Upper lobe of right lung (tissue), 1 donor: Measurements from ENCODE around the gene MID1IP1. TPM values are rescaled to one million over a fixed set of nuclear protein-coding genes. Genes with fewer than 3 reads are reported as not detected.

Experiments used
- ATAC-seq: fragments of 200-7000 bp; cut with Tn5 transposase; one replicate; pipeline ENCODE4 v1.9.1; 2020; ENCODE audit warnings: mild to moderate bottlenecking, moderate library complexity
- DNase-seq: peaks from one replicate; pipeline ENCODE4 v3.0.0-alpha.2; 2020
- H3K27ac ChIP-seq: fragments of 200-600 bp; one replicate; pipeline ENCODE4 v1.8.0; 2022
- H3K27me3 ChIP-seq: fragments of 200-600 bp; one replicate; pipeline ENCODE4 v1.8.0; 2022; ENCODE audit warnings: mild to moderate bottlenecking
- H3K36me3 ChIP-seq: fragments of 200-600 bp; one replicate; pipeline ENCODE4 v1.8.0; 2022
- H3K4me1 ChIP-seq: fragments of 200-600 bp; one replicate; pipeline ENCODE4 v1.8.0; 2022
- H3K4me3 ChIP-seq: fragments of 200-600 bp; one replicate; pipeline ENCODE4 v1.8.0; 2022; ENCODE audit warnings: mild to moderate bottlenecking
- H3K9me3 ChIP-seq: fragments of 200-600 bp; one replicate; pipeline ENCODE4 v1.8.0; 2022
- intact Hi-C: fragments of 100-400 bp; cut with DNase I; formaldehyde crosslinking; loops from one replicate; pipeline ENCODE4 v1.11.0; 2022
- total RNA-seq: library from RNA; stranded (reverse); fragmentation: NEBNext Ultra II Directional; extraction: Animal tissue kit (Norgen Biotek cat#: 25700); gene quantifications from one replicate; pipeline ENCODE4 v1.2.1, GENCODE V29; 2021
- TF ChIP-seq, protein P1 (sequence below): fragments of 200-600 bp; IDR thresholded peaks from one replicate; pipeline ENCODE4 v1.8.0; 2022; ENCODE audit warnings: antibody characterized with exemption
- donor health status: DM: no; HTN: yes; CAD: no; lungs with severe emphysema.

The MID1IP1 gene
- total RNA-seq, 1 donor from 2014 or later: 83.6 TPM

DNA sequence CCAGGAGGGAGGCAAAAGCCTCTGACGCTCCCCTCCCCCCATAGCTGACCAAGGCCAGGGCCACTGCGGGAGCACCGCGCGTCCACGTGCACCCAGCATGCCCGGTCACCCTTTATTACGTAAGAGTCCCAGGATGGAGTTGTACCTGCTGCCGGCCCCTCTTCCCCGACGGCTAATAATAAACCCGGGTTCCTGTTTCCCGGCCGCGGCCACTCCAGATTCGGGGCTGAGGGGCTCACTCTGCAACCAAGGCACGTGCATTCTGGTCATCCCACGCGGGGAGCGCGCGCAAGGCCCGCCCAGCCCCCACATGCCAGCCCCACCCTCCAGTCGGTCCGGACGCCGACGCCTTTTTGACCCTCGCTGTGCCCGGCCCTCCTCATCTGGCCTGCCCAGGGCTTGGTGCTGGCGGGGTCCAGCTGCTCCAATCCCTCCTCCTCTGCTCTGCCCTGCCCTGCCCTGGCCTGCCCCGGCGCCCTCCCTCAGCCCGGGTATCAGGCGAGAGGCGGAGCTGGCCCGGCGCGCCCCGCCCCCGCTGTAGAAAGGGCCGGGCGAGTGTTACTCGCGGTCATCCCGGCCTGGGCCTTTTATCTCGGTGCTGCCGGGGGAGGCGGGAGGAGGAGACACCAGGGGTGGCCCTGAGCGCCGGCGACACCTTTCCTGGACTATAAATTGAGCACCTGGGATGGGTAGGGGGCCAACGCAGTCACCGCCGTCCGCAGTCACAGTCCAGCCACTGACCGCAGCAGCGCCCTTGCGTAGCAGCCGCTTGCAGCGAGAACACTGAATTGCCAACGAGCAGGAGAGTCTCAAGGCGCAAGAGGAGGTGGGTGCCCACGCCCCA is 2.6 kb downstream of the MID1IP1 start:
- Histone ChIP-seq H3K27me3 (no peaks in the 10 kb centered on the region), H3K27ac (peak overlapping the region; percentile 88), H3K36me3 (no peaks in the 10 kb centered on the region), H3K4me3 (peak overlapping the region; percentile 67), H3K9me3 (no peaks in the 10 kb centered on the region), H3K4me1 (peaks cover 3% of the 10 kb centered on the region)
- TF ChIP-seq, protein P1, sequence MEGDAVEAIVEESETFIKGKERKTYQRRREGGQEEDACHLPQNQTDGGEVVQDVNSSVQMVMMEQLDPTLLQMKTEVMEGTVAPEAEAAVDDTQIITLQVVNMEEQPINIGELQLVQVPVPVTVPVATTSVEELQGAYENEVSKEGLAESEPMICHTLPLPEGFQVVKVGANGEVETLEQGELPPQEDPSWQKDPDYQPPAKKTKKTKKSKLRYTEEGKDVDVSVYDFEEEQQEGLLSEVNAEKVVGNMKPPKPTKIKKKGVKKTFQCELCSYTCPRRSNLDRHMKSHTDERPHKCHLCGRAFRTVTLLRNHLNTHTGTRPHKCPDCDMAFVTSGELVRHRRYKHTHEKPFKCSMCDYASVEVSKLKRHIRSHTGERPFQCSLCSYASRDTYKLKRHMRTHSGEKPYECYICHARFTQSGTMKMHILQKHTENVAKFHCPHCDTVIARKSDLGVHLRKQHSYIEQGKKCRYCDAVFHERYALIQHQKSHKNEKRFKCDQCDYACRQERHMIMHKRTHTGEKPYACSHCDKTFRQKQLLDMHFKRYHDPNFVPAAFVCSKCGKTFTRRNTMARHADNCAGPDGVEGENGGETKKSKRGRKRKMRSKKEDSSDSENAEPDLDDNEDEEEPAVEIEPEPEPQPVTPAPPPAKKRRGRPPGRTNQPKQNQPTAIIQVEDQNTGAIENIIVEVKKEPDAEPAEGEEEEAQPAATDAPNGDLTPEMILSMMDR: no peak
- intact Hi-C loops: no loop called here
- ATAC-seq: peak; percentile 88
- peak; percentile 94 for DNase-seq

DNA sequence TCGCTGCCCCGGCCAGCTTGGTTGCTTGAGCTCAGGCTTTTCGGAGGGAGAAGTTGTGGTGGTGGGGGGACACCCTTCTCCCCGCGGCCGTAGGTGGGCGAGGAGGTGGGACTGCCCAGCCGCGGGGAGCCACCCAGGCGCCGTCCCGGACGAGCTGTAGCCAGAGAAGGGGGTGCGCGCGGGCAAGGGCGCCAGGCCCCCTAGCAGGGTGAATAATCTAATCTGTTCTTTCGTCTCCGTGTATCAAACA is 3.1 kb downstream of the MID1IP1 start:
- Histone ChIP-seq H3K27me3 (no peaks in the 10 kb centered on the region), H3K4me3 (peak overlapping the region; percentile 67), H3K27ac (peak overlapping the region; percentile 88), H3K4me1 (peaks cover 3% of the 10 kb centered on the region), H3K9me3 (no peaks in the 10 kb centered on the region), H3K36me3 (no peaks in the 10 kb centered on the region)
- TF ChIP-seq, protein P1: no peak
- ATAC-seq (no peak), DNase-seq (no peak)
- intact Hi-C loops: no loop called here

DNA sequence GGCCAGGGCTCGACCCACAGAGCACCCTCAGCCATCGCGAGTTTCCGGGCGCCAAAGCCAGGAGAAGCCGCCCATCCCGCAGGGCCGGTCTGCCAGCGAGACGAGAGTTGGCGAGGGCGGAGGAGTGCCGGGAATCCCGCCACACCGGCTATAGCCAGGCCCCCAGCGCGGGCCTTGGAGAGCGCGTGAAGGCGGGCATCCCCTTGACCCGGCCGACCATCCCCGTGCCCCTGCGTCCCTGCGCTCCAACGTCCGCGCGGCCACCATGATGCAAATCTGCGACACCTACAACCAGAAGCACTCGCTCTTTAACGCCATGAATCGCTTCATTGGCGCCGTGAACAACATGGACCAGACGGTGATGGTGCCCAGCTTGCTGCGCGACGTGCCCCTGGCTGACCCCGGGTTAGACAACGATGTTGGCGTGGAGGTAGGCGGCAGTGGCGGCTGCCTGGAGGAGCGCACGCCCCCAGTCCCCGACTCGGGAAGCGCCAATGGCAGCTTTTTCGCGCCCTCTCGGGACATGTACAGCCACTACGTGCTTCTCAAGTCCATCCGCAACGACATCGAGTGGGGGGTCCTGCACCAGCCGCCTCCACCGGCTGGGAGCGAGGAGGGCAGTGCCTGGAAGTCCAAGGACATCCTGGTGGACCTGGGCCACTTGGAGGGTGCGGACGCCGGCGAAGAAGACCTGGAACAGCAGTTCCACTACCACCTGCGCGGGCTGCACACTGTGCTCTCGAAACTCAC is 3.6 kb downstream of the MID1IP1 start:
- intact Hi-C loops: no loop called here
- Histone ChIP-seq H3K27me3 (no peaks in the 10 kb centered on the region), H3K27ac (peak overlapping the region; percentile 88), H3K4me3 (peak overlapping the region; percentile 67), H3K9me3 (no peaks in the 10 kb centered on the region), H3K4me1 (peaks cover 3% of the 10 kb centered on the region), H3K36me3 (no peaks in the 10 kb centered on the region)
- peak; percentile 70 for DNase-seq
- TF ChIP-seq, protein P1: no peak
- ATAC-seq: peak; percentile 0

DNA sequence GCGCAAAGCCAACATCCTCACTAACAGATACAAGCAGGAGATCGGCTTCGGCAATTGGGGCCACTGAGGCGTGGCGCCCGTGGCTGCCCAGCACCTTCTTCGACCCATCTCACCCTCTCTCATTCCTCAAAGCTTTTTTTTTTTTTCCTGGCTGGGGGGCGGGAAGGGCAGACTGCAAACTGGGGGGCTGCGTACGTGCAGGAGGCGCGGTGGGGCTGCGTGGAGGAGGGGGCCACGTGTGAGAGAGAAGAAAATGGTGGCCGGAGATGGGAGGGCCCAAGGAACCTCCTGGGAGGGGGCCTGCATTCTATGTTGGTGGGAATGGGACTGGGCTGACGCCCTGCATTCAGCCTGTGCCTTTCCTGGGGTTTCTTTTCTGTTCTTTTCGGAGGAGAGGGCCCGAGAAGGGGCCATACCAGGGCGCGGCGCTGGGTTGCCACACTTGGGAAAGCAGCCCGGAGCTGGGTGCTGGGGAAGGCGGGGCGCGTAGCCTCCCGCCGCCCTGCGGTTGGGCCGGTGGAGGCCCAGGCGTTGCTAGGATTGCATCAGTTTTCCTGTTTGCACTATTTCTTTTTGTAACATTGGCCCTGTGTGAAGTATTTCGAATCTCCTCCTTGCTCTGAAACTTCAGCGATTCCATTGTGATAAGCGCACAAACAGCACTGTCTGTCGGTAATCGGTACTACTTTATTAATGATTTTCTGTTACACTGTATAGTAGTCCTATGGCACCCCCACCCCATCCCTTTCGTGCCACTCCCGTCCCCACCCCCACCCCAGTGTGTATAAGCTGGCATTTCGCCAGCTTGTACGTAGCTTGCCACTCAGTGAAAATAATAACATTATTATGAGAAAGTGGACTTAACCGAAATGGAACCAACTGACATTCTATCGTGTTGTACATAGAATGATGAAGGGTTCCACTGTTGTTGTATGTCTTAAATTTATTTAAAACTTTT is 4.5 kb downstream of the MID1IP1 start:
- Histone ChIP-seq H3K27ac (peak overlapping the region; percentile 88), H3K36me3 (no peaks in the 10 kb centered on the region), H3K4me3 (peak overlapping the region; percentile 67), H3K27me3 (no peaks in the 10 kb centered on the region), H3K9me3 (no peaks in the 10 kb centered on the region), H3K4me1 (peaks cover 3% of the 10 kb centered on the region)
- ATAC-seq (peak; percentile 62), DNase-seq (peak; percentile 88)
- intact Hi-C loops: no loop called here
- TF ChIP-seq, protein P1: no peak

DNA sequence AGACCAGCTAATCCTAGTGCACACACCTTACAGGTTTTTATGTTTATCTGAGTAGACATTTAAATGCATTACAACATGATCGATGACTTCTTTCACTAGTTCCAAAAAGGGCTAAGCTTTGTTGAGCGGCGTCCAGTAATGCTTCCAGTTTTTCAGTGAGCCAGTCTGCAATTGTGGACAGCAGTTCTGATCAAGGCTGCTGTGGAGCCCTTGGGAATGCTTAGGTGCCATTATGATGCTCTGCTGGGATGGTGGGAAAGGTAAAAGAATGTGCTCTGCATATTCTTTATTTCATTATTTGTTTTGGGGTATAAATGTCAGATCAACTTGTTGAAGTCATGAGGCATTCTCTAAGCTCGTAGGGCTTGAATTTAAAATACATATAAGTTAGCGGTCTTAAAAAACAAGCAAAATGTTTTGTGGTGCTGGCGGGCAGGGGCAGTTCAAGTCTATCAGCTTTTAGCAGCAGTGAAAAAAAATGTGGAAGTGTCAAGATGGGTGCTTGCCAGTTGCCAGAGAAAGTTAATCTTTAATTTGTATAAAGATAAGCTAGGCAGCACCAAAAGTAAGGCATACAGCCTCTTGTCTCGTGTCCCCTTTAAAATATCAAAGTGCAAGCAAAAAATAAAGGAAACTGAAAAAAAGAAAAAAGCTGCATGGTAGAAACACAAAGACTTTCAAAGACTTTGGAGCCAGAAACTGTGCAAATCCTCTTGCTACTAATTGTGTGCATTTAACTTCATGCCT is 5.8 kb downstream of the MID1IP1 start:
- ATAC-seq (no peak), DNase-seq (no peak)
- H3K4me1 ChIP-seq: peaks cover 3% of the 10 kb centered on the region
- H3K9me3 ChIP-seq: no peaks in the 10 kb centered on the region
- TF ChIP-seq, protein P1: no peak
- peak overlapping the region; percentile 67 for H3K4me3 ChIP-seq
- H3K27me3 ChIP-seq: no peaks in the 10 kb centered on the region
- intact Hi-C loops: no loop called here
- H3K27ac ChIP-seq: peak overlapping the region; percentile 88
- H3K36me3 ChIP-seq: no peaks in the 10 kb centered on the region
